Endothelial cell of umbilical vein (primary cell): ENCODE results near the gene UBE2I. TPM values are rescaled to one million over a fixed set of nuclear protein-coding genes. Genes with fewer than 3 reads are reported as not detected.
"Not testable (repeated sequence)": the region's sequence is repeated elsewhere in the genome, so short reads cannot be mapped to it uniquely, and the experiment has no call there.

Source experiments
- BruUV-seq: library from RNA; stranded (reverse); fragments of 400-500 nt; replicated peaks from 2 replicates; lab custom pipeline; 2021; lab: Mats Ljungman, UMichigan
- CTCF ChIA-PET: fragments of 300-600, 350-600 bp; sonication (Branson Sonifier 250); formaldehyde crosslinking; loops from one replicate; lab custom pipeline; 2021; ENCODE audit warnings: antibody characterized with exemption, inconsistent platforms; lab: Charles Lee
- POLR2A ChIA-PET: fragments of 300-600, 350-600 bp; sonication (Branson Sonifier 250); formaldehyde crosslinking; loops from one replicate; lab custom pipeline; 2021; ENCODE audit warnings: antibody characterized with exemption, inconsistent platforms; lab: Charles Lee
- DNase-seq: peaks from one replicate; pipeline ENCODE4 v3.0.0-alpha.2; 2011; ENCODE audit warnings: low read depth, low spot score
- FAIRE-seq: peaks from 2 replicates; lab custom pipeline; 2011; peaks lifted over from hg19 to GRCh38; lab: Jason Lieb, UNC
- H2AFZ ChIP-seq: 2 replicates; pipeline ENCODE4 v1.6.0; 2012; ENCODE audit warnings: low read depth, low read length, control low read depth, inconsistent platforms
- H3K27ac ChIP-seq: 2 replicates; pipeline ENCODE4 v1.5.1; 2011; ENCODE audit warnings: low read depth, mild to moderate bottlenecking, control low read depth, low read length, moderate library complexity; ENCODE audit not compliant: insufficient read depth
- H3K27me3 ChIP-seq, 2 experiments: 2 replicates each; pipeline versions ENCODE4 v1.6.0 to v1.6.1; 2011; ENCODE audit warnings: low read length in 2 of 2, mixed read lengths in 1 of 2; ENCODE audit not compliant: control insufficient read depth in 2 of 2, insufficient read depth in 2 of 2
- H3K36me3 ChIP-seq, 2 experiments: 2 replicates in 1 of 2; 3 replicates in 1 of 2; pipeline ENCODE4 v1.5.1; 2011; ENCODE audit warnings: low read length in 2 of 2, mild to moderate bottlenecking in 1 of 2, moderate library complexity in 1 of 2; ENCODE audit not compliant: control insufficient read depth in 2 of 2, insufficient read depth in 2 of 2; ENCODE audit errors: extremely low read depth in 1 of 2
- H3K4me1 ChIP-seq: 3 replicates; pipeline ENCODE4 v1.5.1; 2011; ENCODE audit warnings: mild to moderate bottlenecking, low read length; ENCODE audit not compliant: control insufficient read depth, insufficient read depth; ENCODE audit errors: extremely low read depth
- H3K4me2 ChIP-seq: 2 replicates; pipeline ENCODE4 v1.6.1; 2011; ENCODE audit warnings: low read length, control low read depth, mixed read lengths; ENCODE audit not compliant: insufficient read depth
- H3K4me3 ChIP-seq, 3 experiments: fragments of 200-600 bp in 1 of 3; sonication (generic), shearing (Covaris generic) in 1 of 3; replicated peaks in 1 of 3; 2 replicates each; pipeline ENCODE4 v1.5.1; 2011 to 2016; ENCODE audit warnings: control low read depth in 3 of 3, low read length in 3 of 3, mild to moderate bottlenecking in 2 of 3, inconsistent platforms in 1 of 3, low read depth in 1 of 3, moderate library complexity in 1 of 3; ENCODE audit not compliant: insufficient read depth in 1 of 3
- H3K79me2 ChIP-seq: 2 replicates; pipeline ENCODE4 v1.6.0; 2012; ENCODE audit warnings: low read length, inconsistent platforms; ENCODE audit not compliant: control insufficient read depth, insufficient read depth
- H3K9ac ChIP-seq: replicated peaks from 2 replicates; pipeline ENCODE3; 2011; ENCODE audit warnings: low read length, control low read depth; ENCODE audit not compliant: insufficient read depth; ENCODE audit errors: extremely low read depth
- H3K9me1 ChIP-seq: replicated peaks from 3 replicates; pipeline ENCODE4 v1.6.0; 2011; ENCODE audit warnings: mild to moderate bottlenecking, low read length; ENCODE audit not compliant: control insufficient read depth, insufficient read depth; ENCODE audit errors: extremely low read depth
- H3K9me3 ChIP-seq: replicated peaks from 2 replicates; pipeline ENCODE4 v1.5.1; 2012; ENCODE audit warnings: low read length, inconsistent platforms; ENCODE audit not compliant: control insufficient read depth, insufficient read depth
- H4K20me1 ChIP-seq: replicated peaks from 2 replicates; pipeline ENCODE3; 2011; ENCODE audit warnings: mild to moderate bottlenecking, low read length; ENCODE audit not compliant: control insufficient read depth, insufficient read depth; ENCODE audit errors: extremely low read depth
- dilution Hi-C: fragments of 300-500 bp; cut with MboI; formaldehyde crosslinking; loops from one replicate; pipeline ENCODE4 v1.15.0; 2019; ENCODE audit warnings: low sequenced_read_pairs; ENCODE audit not compliant: extremely low pct_ligation_motif_present
- intact Hi-C: fragments of 100-400 bp; cut with micrococcal nuclease; formaldehyde crosslinking; loops from one replicate; pipeline ENCODE4 v1.10.0; 2022
- polyA plus RNA-seq, 4 experiments: library from polyadenylated mRNA; depleted of rRNA in 3 of 4; stranded (reverse) in 3 of 4; unstranded in 1 of 4; fragments of >200 nt; gene quantifications; 2 replicates each; pipeline versions ENCODE4 v1.2.1 to v1.2.3, GENCODE V29; 2011 to 2012; ENCODE audit warnings: missing spikeins in 1 of 4
- total RNA-seq: library from RNA; stranded (reverse); gene quantifications from 2 replicates; pipeline ENCODE4 v1.2.3, GENCODE V29; 2021

UBE2I gene
- total and polyA plus RNA-seq, 2 donors (not counting 3 experiments of a cell fraction or from before 2014, with no cell fraction given) = 122 to 233 TPM

GRCh38 chr16:1292208-1292607 lies 17.2 kb upstream of the UBE2I start:
- DNase-seq, FAIRE-seq, H3K36me3 ChIP-seq, H3K9me1 ChIP-seq, H3K27ac ChIP-seq, H3K4me2 ChIP-seq, intact Hi-C loops, BruUV-seq, H3K4me1 ChIP-seq, H3K79me2 ChIP-seq, H3K9ac ChIP-seq, H3K9me3 ChIP-seq, H2AFZ ChIP-seq, H4K20me1 ChIP-seq, CTCF ChIA-PET, H3K4me3 ChIP-seq, dilution Hi-C loops: not testable (repeated sequence)
- H3K27me3 ChIP-seq = peaks cover 17 to 18% of the 10 kb centered on the region in 2 experiments
- POLR2A ChIA-PET = interaction anchor here (0.6 kb wide), 1 partner anchor 293 kb away, joined by 5 read pairs; no protein-coding TSS in a partner anchor

- H2AFZ ChIP-seq, H3K4me1 ChIP-seq, H3K4me2 ChIP-seq, FAIRE-seq, H3K36me3 ChIP-seq, H3K4me3 ChIP-seq, H3K79me2 ChIP-seq, BruUV-seq, H3K9ac ChIP-seq, POLR2A ChIA-PET, H4K20me1 ChIP-seq, H3K27ac ChIP-seq, intact Hi-C loops, CTCF ChIA-PET, H3K9me3 ChIP-seq, DNase-seq, H3K9me1 ChIP-seq, dilution Hi-C loops: not testable (repeated sequence)
- H3K27me3 ChIP-seq = peaks cover 15% of the 10 kb centered on the region in 2 experiments
Observed at GRCh38 chr16:1292808-1293207, 16.6 kb upstream of the UBE2I start.
